Upper lobe of left lung (tissue), 6 donors: ENCODE results near the gene KPRP. TPM values are rescaled to one million over a fixed set of nuclear protein-coding genes. Genes with fewer than 3 reads are reported as not detected.

Source experiments
- ATAC-seq, 2 donors: fragments of 200-7000 bp; cut with Tn5 transposase; one replicate each; pipeline ENCODE4 v1.9.1; 2022; ENCODE audit warnings: mild to moderate bottlenecking in 2 of 2, moderate library complexity in 2 of 2; ENCODE audit not compliant: low FRiP score in 2 of 2
- DNase-seq, 2 donors: peaks; one replicate each; pipeline ENCODE4 v3.0.0-alpha.2; 2019 to 2020
- H3K27ac ChIP-seq, 4 donors: fragments of 200-600 bp; sonication (generic); one replicate each; pipeline ENCODE4 v1.5.1; 2016 to 2019
- H3K27me3 ChIP-seq, 4 donors: fragments of 200-600 bp; sonication (generic); one replicate each; pipeline ENCODE4 v1.5.1; 2017 to 2019
- H3K36me3 ChIP-seq, 4 donors: fragments of 200-600 bp; sonication (generic); one replicate each; pipeline ENCODE4 v1.5.1; 2016 to 2019
- H3K4me1 ChIP-seq, 4 donors: fragments of 200-600 bp; sonication (generic); one replicate each; pipeline ENCODE4 v1.5.1; 2018 to 2019
- H3K4me3 ChIP-seq, 4 donors: fragments of 200-600 bp; sonication (generic); one replicate each; pipeline ENCODE4 v1.5.1; 2017 to 2019; ENCODE audit warnings: mild to moderate bottlenecking in 2 of 4, moderate library complexity in 1 of 4
- H3K9me3 ChIP-seq, 4 donors: fragments of 200-600 bp; sonication (generic); one replicate each; pipeline ENCODE4 v1.5.1; 2018 to 2019
- CTCF ChIP-seq, 6 experiments: fragments of 450-650 bp in 4 of 6; fragments of 200-600 bp in 2 of 6; sonication (generic) in 2 of 6; IDR thresholded peaks; one replicate each; pipeline ENCODE4 v1.5.1; 2016 to 2019; ENCODE audit warnings: antibody characterized with exemption in 6 of 6
- EP300 ChIP-seq, 4 donors: sonication (generic); formaldehyde crosslinking; IDR thresholded peaks; one replicate each; pipeline ENCODE4 v1.5.1; 2017; ENCODE audit warnings: antibody characterized with exemption in 4 of 4, control low read depth in 2 of 4
- POLR2A ChIP-seq, 4 donors: fragments of 450-650 bp; IDR thresholded peaks; one replicate each; pipeline ENCODE4 v1.5.1; 2016 to 2017; ENCODE audit warnings: antibody characterized with exemption in 4 of 4, mild to moderate bottlenecking in 2 of 4
- POLR2AphosphoS5 ChIP-seq, 2 donors: sonication (generic); formaldehyde crosslinking; IDR thresholded peaks; one replicate each; pipeline ENCODE4 v1.5.1; 2017; ENCODE audit warnings: antibody characterized with exemption in 2 of 2
- WGBS, 2 donors: methylation state at CpG; one replicate each; pipeline ENCODE4 v1.1.5; 2017 to 2018; 5-methylcytosine and 5-hydroxymethylcytosine counted together
- total RNA-seq, 6 donors: library from RNA; depleted of rRNA in 4 of 6; stranded (reverse); fragments of >200 nt in 4 of 6; gene quantifications; one replicate each; pipeline versions ENCODE4 v1.1.0 to v1.2.1, GENCODE V29; 2016 to 2021
- donor health status: DM: no; HTN: no; CAD: no; lungs with moderate emphysema.
- donor health status: DM: no; HTN: yes; CAD: no; lungs with severe emphysema.

Gene KPRP
- total RNA-seq, 6 donors from 2014 or later: not detected

- Histone ChIP-seq H3K27ac (no peak overlapping the region), H3K4me1 (no peaks in the 10 kb centered on the region), H3K27me3 (no peaks in the 10 kb centered on the region), H3K36me3 (no peaks in the 10 kb centered on the region), H3K4me3 (no peak overlapping the region), H3K9me3 (no peaks in the 10 kb centered on the region)
- 33 to 75% methylated on average over 1 of the region's 1 CpG for WGBS, 2 donors
- TF ChIP-seq POLR2A (IDR thresholded peaks at IDR 0.05) (no peak), EP300 (IDR thresholded peaks at IDR 0.05) (no peak), POLR2AphosphoS5 (IDR thresholded peaks at IDR 0.05) (no peak), CTCF (IDR thresholded peaks at IDR 0.05) (no peak)
- ATAC-seq (no peak), DNase-seq (no peak)
Measured at GRCh38 chr1:152801333-152801732, 43.5 kb downstream of the KPRP start.

GRCh38 chr1:152806576-152806975 is 48.8 kb downstream of the KPRP start, which contains the start of gene LCE1C:
LCE1C (minus strand) TSS chr1:152806651; CDS start chr1:152805478, 1,173 bp downstream.
- Histone ChIP-seq H3K9me3 (peaks cover 0 to 3% (median 0%) of the 10 kb centered on the region in 4 donors), H3K36me3 (no peaks in the 10 kb centered on the region), H3K27me3 (no peaks in the 10 kb centered on the region), H3K4me3 (no peak within 1 kb of the TSS), H3K27ac (no peak within 1 kb of the TSS), H3K4me1 (no peaks in the 10 kb centered on the region)
- no peak for TF ChIP-seq EP300 (IDR thresholded peaks at IDR 0.05)
- TF ChIP-seq POLR2A (IDR thresholded peaks at IDR 0.05): no peak
- TF ChIP-seq CTCF (IDR thresholded peaks at IDR 0.05): no peak
- TF ChIP-seq POLR2AphosphoS5 (IDR thresholded peaks at IDR 0.05): no peak
- no peak for DNase-seq
- peak in 1 of 2 donors; percentile 15 for ATAC-seq
- 26 to 67% methylated on average over 3 of the region's 3 CpGs for WGBS, 2 donors

- H3K4me3 ChIP-seq: no peak overlapping the region
- DNase-seq (no peak), ATAC-seq (no peak)
- H3K27me3 ChIP-seq: no peaks in the 10 kb centered on the region
- no peaks in the 10 kb centered on the region for H3K36me3 ChIP-seq
- TF ChIP-seq POLR2A (IDR thresholded peaks at IDR 0.05) (no peak), EP300 (IDR thresholded peaks at IDR 0.05) (no peak), POLR2AphosphoS5 (IDR thresholded peaks at IDR 0.05) (no peak), CTCF (IDR thresholded peaks at IDR 0.05) (no peak)
- H3K4me1 ChIP-seq: no peaks in the 10 kb centered on the region
- 76 to 78% methylated on average over 2 of the region's 2 CpGs for WGBS, 2 donors
- no peak overlapping the region for H3K27ac ChIP-seq
- H3K9me3 ChIP-seq: peaks cover 0 to 3% (median 0%) of the 10 kb centered on the region in 4 donors
Measured at GRCh38 chr1:152811050-152811449, 53.2 kb downstream of the KPRP start.

Other genes with a start within 250 kb of the KPRP start
- gene LCE5A, start 247.2 kb upstream of the KPRP start, total RNA-seq: not detected
- gene CRCT1, start 243.5 kb upstream of the KPRP start, total RNA-seq: not detected
- not detected for gene LCE3E, start 191.2 kb upstream of the KPRP start, total RNA-seq
- gene LCE3D, start 177.5 kb upstream of the KPRP start, total RNA-seq: not detected
- not detected for gene LCE3C, start 157.8 kb upstream of the KPRP start, total RNA-seq
- not detected for gene LCE3B, start 144.2 kb upstream of the KPRP start, total RNA-seq
- not detected for gene LCE3A, start 134.9 kb upstream of the KPRP start, total RNA-seq
- not detected for gene LCE2D, start 94.6 kb upstream of the KPRP start, total RNA-seq
- not detected for gene LCE2C, start 82.7 kb upstream of the KPRP start, total RNA-seq
- gene LCE2B, start 71.9 kb upstream of the KPRP start, total RNA-seq: not detected
- not detected for gene LCE2A, start 59.7 kb upstream of the KPRP start, total RNA-seq
- gene LCE4A, start 49.9 kb upstream of the KPRP start, total RNA-seq: not detected
- not detected for gene LCE1F, start 17.1 kb downstream of the KPRP start, total RNA-seq
- not detected for gene LCE1E, start 28.2 kb downstream of the KPRP start, total RNA-seq
- gene LCE1D, start 38.7 kb downstream of the KPRP start, total RNA-seq: not detected
- gene LCE1C, start 48.6 kb downstream of the KPRP start, total RNA-seq: not detected
- not detected for gene LCE1B, start 53.9 kb downstream of the KPRP start, total RNA-seq
- gene LCE1A, start 69.4 kb downstream of the KPRP start, total RNA-seq: not detected
- not detected for gene LCE6A, start 84.8 kb downstream of the KPRP start, total RNA-seq
- gene LCE7A, start 102.0 kb downstream of the KPRP start, total RNA-seq: not detected
- gene SMCP, start 120.3 kb downstream of the KPRP start, total RNA-seq: not detected
- under 1 TPM in 4 of 6 donors, not detected in 2; 0.23 to 0.69 (median 0.35) TPM for gene IVL, start 150.5 kb downstream of the KPRP start, total RNA-seq
- gene SPRR5, start 189.2 kb downstream of the KPRP start, total RNA-seq: not detected
- not detected for gene SPRR4, start 212.6 kb downstream of the KPRP start, total RNA-seq
- not detected for gene SPRR1A, start 226.1 kb downstream of the KPRP start, total RNA-seq
- not detected for gene SPRR3, start 243.7 kb downstream of the KPRP start, total RNA-seq